ENCODE results near the gene FBXO7. TPM values are rescaled to one million over a fixed set of nuclear protein-coding genes. Genes with fewer than 3 reads are reported as not detected.

The FBXO7 gene
- total and polyA plus RNA-seq, 2 of the 4 experiments (the other 2 are of a cell fraction): 71.5 TPM

DNA sequence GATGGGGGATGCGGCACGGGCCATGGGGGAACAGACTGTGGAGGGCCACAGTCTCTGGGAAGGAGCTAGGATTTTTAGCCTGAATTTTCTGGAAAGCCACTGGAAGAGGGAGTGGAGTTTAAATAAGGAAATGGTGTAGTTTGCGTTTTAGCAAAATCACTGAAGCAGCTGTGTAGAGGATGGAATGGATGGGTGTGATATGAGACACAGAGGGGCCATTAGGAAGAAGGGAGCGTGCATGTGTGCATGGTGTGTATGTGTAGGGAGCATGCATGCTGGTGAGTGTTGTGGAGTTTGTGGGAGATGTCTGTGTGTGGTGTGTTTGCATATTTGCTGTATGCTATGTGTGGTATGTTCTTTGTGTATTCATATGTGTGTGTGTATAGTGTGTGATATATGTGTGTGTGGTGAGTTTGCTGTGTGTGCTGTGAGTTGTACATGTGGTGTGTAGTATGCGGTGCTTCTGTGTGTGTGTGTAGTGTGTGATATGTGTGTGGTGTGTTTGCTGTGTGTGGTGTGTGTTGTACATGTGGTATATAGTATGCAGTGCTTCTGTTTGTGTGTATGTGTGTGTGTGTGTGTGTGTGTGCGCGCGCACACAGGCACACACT is 67.6 kb downstream of the FBXO7 start:
- Histone ChIP-seq H3K9ac (ENCODE audit: low read depth, low read length) (no peak overlapping the region), H4K20me1 (ENCODE audit: insufficient read depth, low read length) (no peaks in the 10 kb centered on the region), H4K5ac (ENCODE audit: low read depth, low read length) (no peak overlapping the region; the same call in 1 of the 2 replicates), H3K4me1 (ENCODE audit: control insufficient read depth, insufficient read depth, low read length) (peaks cover 21% of the 10 kb centered on the region), H2AFZ (replicated peaks; ENCODE audit: low read length, poor library complexity) (no peak overlapping the region), H3K4me2 (ENCODE audit: low read depth, low read length) (no peak overlapping the region), H3K4ac (ENCODE audit: low read depth, low read length) (peak overlapping the region; percentile 25; the same call in 1 of the 2 replicates), H3K4me3 (ENCODE audit: insufficient read depth, low read depth, low read length) (no peak overlapping the region), H4K8ac (ENCODE audit: low read depth in 2 of 2, low read length in 2 of 2) (no peak overlapping the region), H3K9me1 (ENCODE audit: insufficient read depth, low read length) (peaks cover 13% of the 10 kb centered on the region), H2BK15ac (ENCODE audit: low read depth, low read length) (peak overlapping the region; percentile 37; the same call in 2 of the 3 replicates), H3K27ac (ENCODE audit: insufficient read depth, low read length) (no peak overlapping the region), H3K14ac (replicated peaks; ENCODE audit: low read depth, low read length) (no peak overlapping the region), H3K36me3 (ENCODE audit: control insufficient read depth, insufficient read depth, low read length) (no peaks in the 10 kb centered on the region), H2BK20ac (ENCODE audit: low read depth, low read length) (no peak overlapping the region), H2AK5ac (ENCODE audit: low read depth, low read length) (peak overlapping the region; percentile 91), H3K79me1 (ENCODE audit: low read depth in 1 of 2, low read length in 2 of 2) (no peaks in the 10 kb centered on the region), H3K23ac (ENCODE audit: low read depth, low read length) (no peak overlapping the region), H3K9me3 (ENCODE audit: control insufficient read depth, insufficient read depth, low read length) (peaks cover 3% of the 10 kb centered on the region; the same call in 1 of the 2 replicates), H2BK5ac (ENCODE audit: low read depth, low read length, poor library complexity, severe bottlenecking) (peak overlapping the region; percentile 48), H2BK120ac (ENCODE audit: low read depth, low read length) (peak overlapping the region; percentile 52), H3K27me3 (ENCODE audit: control insufficient read depth, insufficient read depth, low read length) (0 out of 2 replicates have a peak, but pooled peaks cover 4% of the 10 kb centered on the region), H3K18ac (ENCODE audit: low read depth, low read length) (peak overlapping the region; percentile 62), H4K91ac (ENCODE audit: insufficient read depth, low read depth, low read length) (no peak overlapping the region), H3K56ac (ENCODE audit: extremely low read depth, insufficient read depth, low read length) (no peak overlapping the region), H2AK9ac (replicated peaks; ENCODE audit: low read depth, low read length, poor library complexity) (no peak overlapping the region)
- DNase-seq (no peak), ATAC-seq (ENCODE audit: low read depth) (no peak)
- TF ChIP-seq NFE2L2 (IDR thresholded peaks at IDR 0.05; ENCODE audit: low read depth, low read length) (no peak), MXI1 (IDR thresholded peaks at IDR 0.05; ENCODE audit: borderline replicate concordance, low read depth, low read length) (no peak), SMC3 (IDR thresholded peaks at IDR 0.05; ENCODE audit: low read depth, low read length) (no peak), ELK1 (IDR thresholded peaks at IDR 0.05; ENCODE audit: borderline replicate concordance, low read depth, low read length) (no peak), CEBPB (IDR thresholded peaks at IDR 0.05; ENCODE audit: low read depth, low read length) (no peak), RCOR1 (IDR thresholded peaks at IDR 0.05; ENCODE audit: insufficient replicate concordance, low read length) (no peak), RAD21 (IDR thresholded peaks at IDR 0.05; ENCODE audit: low read length) (no peak), MAZ (IDR thresholded peaks at IDR 0.05; ENCODE audit: borderline replicate concordance, low read depth, low read length) (no peak), MAFK (IDR thresholded peaks at IDR 0.05; ENCODE audit: low read depth, low read length) (no peak), BHLHE40 (IDR thresholded peaks at IDR 0.05; ENCODE audit: low read depth, low read length) (no peak), FOS (IDR thresholded peaks at IDR 0.05; ENCODE audit: low read depth, low read length) (no peak)
- TF ChIP-seq, protein P1, sequence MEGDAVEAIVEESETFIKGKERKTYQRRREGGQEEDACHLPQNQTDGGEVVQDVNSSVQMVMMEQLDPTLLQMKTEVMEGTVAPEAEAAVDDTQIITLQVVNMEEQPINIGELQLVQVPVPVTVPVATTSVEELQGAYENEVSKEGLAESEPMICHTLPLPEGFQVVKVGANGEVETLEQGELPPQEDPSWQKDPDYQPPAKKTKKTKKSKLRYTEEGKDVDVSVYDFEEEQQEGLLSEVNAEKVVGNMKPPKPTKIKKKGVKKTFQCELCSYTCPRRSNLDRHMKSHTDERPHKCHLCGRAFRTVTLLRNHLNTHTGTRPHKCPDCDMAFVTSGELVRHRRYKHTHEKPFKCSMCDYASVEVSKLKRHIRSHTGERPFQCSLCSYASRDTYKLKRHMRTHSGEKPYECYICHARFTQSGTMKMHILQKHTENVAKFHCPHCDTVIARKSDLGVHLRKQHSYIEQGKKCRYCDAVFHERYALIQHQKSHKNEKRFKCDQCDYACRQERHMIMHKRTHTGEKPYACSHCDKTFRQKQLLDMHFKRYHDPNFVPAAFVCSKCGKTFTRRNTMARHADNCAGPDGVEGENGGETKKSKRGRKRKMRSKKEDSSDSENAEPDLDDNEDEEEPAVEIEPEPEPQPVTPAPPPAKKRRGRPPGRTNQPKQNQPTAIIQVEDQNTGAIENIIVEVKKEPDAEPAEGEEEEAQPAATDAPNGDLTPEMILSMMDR (conservative IDR thresholded peaks at IDR 0.05; ENCODE audit: low read depth, low read length): no peak
- TF ChIP-seq, protein P2, sequence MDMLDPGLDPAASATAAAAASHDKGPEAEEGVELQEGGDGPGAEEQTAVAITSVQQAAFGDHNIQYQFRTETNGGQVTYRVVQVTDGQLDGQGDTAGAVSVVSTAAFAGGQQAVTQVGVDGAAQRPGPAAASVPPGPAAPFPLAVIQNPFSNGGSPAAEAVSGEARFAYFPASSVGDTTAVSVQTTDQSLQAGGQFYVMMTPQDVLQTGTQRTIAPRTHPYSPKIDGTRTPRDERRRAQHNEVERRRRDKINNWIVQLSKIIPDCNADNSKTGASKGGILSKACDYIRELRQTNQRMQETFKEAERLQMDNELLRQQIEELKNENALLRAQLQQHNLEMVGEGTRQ (IDR thresholded peaks at IDR 0.05; ENCODE audit: low read depth, low read length): no peak
- intact Hi-C loops (cut with micrococcal nuclease): no loop called here
- dilution Hi-C loops (cut with HindIII; ENCODE audit: low sequenced_read_pairs, unreplicated experiment): no loop called here
- CTCF ChIA-PET: interaction anchor here (0.7 kb wide), 1 partner anchor 10 kb away, joined by 3 read pairs; no protein-coding TSS in a partner anchor
- BruUV-seq (replicated peaks): no TSS peak
- WGBS, 2 experiments (ENCODE audit: extremely low coverage in 2 of 2, insufficient read length in 1 of 2): 90% methylated on average over 6 of the region's 8 CpGs; no CpG with 5 or more reads in 1 of the 2 experiments
- POLR2A ChIA-PET (ENCODE audit: unreplicated experiment): no interaction called here
- in situ Hi-C loops (cut with MboI; ENCODE audit: low sequenced_read_pairs): no loop called here
